ENCODE measurements around the gene FAF1. TPM values are rescaled to one million over a fixed set of nuclear protein-coding genes. Genes with fewer than 3 reads are reported as not detected.

Gene FAF1
- total and polyA plus RNA-seq, 8 donors = 47.4 to 58.3 (median 53.2) TPM

DNA sequence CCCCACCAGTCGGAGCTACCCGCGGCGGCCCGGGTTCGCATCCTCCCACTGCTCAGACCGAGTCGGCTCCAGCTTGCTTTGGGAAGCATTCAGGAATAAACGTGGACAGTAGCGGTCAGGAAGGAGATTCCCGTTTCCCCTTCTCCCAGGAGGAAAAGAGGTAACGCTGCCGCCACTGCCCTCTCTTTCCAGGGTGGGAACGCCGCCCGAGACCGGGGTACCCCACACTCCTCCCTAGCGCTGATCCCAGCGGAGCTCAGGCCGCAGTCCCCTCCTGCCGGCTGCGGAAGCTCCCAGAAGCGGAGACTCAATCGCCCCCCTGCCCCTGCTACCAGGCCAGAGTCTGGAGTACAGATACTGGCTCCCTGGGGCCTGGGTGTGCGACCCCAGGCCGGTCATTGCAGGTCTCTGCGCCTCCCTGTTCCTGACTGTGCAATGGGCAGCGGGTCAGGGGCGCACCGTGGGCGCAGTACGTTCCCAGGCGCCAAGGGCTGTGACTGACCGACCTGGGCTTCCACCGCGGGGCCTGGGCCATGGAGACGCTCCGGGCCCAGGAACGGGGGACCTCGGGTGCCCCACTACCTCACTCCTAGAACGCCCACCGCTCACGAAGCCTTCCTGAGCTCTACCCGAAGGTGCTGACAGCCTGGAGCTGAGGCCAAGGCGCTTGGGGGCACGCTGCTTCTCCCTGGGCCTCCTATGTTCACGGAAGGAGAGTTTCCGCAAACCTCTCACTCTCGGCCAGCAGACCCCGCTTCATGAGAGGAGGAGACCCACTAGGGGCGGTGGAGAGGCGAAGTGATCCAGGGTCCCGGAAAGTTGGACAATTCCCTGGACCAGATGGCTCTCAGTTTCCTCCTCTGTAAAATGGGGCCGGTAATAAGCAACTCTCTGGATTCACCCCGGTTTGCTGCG lies 544.6 kb downstream of the FAF1 start:
- intact Hi-C loops (cut with DNase I) = no loop called here
- no peak for ATAC-seq
- Histone ChIP-seq H3K9me3 (no peaks in the 10 kb centered on the region), H3K4me1 (peaks cover 4 to 32% of the 10 kb centered on the region in 2 donors), H3K36me3 (no peaks in the 10 kb centered on the region), H3K27ac (no peak overlapping the region), H3K4me3 (no peak overlapping the region), H3K27me3 (peaks cover 64 to 89% of the 10 kb centered on the region in 2 donors)
- no peak for DNase-seq
- TF ChIP-seq, protein P1, sequence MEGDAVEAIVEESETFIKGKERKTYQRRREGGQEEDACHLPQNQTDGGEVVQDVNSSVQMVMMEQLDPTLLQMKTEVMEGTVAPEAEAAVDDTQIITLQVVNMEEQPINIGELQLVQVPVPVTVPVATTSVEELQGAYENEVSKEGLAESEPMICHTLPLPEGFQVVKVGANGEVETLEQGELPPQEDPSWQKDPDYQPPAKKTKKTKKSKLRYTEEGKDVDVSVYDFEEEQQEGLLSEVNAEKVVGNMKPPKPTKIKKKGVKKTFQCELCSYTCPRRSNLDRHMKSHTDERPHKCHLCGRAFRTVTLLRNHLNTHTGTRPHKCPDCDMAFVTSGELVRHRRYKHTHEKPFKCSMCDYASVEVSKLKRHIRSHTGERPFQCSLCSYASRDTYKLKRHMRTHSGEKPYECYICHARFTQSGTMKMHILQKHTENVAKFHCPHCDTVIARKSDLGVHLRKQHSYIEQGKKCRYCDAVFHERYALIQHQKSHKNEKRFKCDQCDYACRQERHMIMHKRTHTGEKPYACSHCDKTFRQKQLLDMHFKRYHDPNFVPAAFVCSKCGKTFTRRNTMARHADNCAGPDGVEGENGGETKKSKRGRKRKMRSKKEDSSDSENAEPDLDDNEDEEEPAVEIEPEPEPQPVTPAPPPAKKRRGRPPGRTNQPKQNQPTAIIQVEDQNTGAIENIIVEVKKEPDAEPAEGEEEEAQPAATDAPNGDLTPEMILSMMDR (IDR thresholded peaks at IDR 0.05) = no peak

DNA sequence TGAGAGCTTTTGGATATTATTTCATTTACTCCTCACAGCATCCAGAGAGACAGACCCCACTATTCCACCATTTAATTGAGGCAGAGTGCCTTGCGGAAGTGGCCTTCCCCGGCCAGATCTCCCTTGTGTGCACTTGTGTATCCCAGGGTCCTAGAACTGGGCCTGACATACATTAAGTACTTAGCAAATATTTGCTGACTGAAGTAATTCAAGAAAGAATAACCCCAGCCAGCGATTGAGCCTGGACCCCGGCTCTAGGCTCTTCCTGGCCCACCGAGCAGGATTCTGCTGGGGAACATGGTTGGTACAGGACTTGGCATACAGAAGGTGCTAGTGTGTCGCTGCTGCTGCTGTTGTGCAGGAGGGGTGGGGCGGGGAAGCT lies 545.2 kb downstream of the FAF1 start:
- H3K27ac ChIP-seq = no peak overlapping the region
- peaks cover 63 to 89% of the 10 kb centered on the region in 2 donors for H3K27me3 ChIP-seq
- TF ChIP-seq, protein P1 (IDR thresholded peaks at IDR 0.05) = no peak
- H3K4me1 ChIP-seq = peaks cover 4 to 28% of the 10 kb centered on the region in 2 donors
- peak in 1 of 4 donors; percentile 65 for DNase-seq
- intact Hi-C loops (cut with DNase I) = no loop called here
- H3K9me3 ChIP-seq = no peaks in the 10 kb centered on the region
- no peaks in the 10 kb centered on the region for H3K36me3 ChIP-seq
- no peak for ATAC-seq
- H3K4me3 ChIP-seq = no peak overlapping the region

DNA sequence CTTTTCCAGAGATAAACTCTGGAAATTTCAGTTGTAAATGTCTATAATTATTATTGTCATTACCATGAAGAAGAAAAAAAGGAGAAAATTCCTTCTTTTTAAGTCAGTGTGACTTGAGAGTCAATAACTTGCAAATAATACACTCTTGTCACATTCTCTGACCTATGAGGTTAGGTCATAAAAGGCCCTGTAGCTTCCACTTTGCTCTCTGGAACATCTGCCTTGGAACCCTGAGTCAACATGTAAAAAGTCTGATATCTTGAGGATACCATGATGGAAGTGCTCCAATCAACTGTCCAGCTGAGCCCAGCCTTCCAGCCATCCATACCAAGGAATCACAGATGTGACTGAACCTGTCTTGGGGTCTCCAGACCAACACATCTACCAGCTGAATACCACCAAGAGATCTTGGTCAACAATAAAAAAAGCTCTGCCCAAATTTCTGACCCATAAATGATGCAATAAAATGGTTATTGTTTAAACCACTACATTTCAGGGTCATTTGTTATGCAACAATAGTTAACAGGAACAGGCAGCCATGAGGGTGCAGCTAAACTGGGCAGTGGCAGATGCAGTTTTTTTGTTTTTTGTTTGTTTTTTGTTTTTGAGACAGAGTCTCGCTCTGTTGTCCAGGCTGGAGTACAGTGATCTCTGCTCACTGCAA lies 547.1 kb downstream of the FAF1 start:
- intact Hi-C loops (cut with DNase I) = no loop called here
- TF ChIP-seq, protein P1 (IDR thresholded peaks at IDR 0.05) = no peak
- ATAC-seq (no peak), DNase-seq (no peak)
- Histone ChIP-seq H3K36me3 (no peaks in the 10 kb centered on the region), H3K9me3 (peaks cover 0 to 3% of the 10 kb centered on the region in 2 donors), H3K27me3 (peaks cover 50 to 83% of the 10 kb centered on the region in 2 donors), H3K4me3 (no peak overlapping the region), H3K4me1 (peaks cover 0 to 11% of the 10 kb centered on the region in 2 donors), H3K27ac (no peak overlapping the region)

DNA sequence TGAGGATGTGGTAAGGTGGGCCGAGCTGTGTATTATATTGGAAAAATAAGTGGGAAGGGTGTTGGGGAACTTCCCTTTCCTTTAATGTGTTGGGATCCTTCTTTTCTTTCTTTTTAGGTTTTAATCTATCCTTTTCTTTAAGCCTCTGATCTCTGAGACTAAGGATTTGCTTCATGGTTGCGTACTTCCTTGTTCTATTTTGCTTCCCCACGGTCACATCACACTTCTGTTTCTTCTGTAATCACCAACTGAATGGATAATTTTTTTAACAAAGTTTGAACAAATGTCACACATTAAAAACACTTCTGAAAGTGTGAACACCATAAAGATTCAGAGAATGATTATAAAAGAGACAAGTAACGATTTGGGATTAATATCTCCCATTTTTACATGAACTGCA lies 554.3 kb downstream of the FAF1 start:
- peaks cover 10 to 66% of the 10 kb centered on the region in 2 donors for H3K27me3 ChIP-seq
- DNase-seq = no peak
- TF ChIP-seq, protein P1 (IDR thresholded peaks at IDR 0.05) = no peak
- no peak overlapping the region for H3K27ac ChIP-seq
- peaks cover 0 to 3% of the 10 kb centered on the region in 2 donors for H3K9me3 ChIP-seq
- no peaks in the 10 kb centered on the region for H3K36me3 ChIP-seq
- ATAC-seq = no peak
- no peak overlapping the region for H3K4me3 ChIP-seq
- H3K4me1 ChIP-seq = no peaks in the 10 kb centered on the region
- intact Hi-C loops (cut with DNase I) = no loop called here

DNA sequence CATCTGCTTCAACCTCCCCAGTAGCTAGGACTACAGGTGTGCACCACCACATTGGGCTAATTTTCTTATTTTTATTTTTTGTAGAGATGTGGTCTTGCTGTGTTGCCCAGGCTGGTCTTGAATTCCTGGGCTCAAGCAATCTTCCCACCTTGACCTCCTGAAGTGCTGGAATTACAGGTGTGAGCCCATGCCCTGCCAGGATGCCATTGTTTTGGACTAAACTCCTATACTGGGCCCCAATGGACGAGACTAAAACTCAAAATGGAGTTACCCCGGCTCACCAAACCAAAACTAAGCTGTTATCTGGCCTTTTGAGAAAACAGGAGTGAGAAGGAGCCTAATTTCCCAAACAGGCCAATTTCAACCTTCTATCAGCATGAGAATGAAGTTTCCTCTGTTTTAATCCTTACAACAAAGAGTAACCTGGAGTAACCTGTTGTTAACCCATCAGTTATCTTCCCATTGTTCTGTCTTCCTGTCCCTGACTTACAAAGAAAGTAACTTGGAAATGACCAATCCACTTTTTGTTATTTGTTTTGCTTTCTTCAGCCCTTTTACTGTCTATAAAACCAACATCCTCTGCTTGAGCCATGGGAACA lies 566.4 kb downstream of the FAF1 start:
- Histone ChIP-seq H3K27me3 (no peaks in the 10 kb centered on the region), H3K9me3 (peaks cover 0 to 11% of the 10 kb centered on the region in 2 donors), H3K4me1 (no peaks in the 10 kb centered on the region), H3K36me3 (no peaks in the 10 kb centered on the region), H3K27ac (no peak overlapping the region), H3K4me3 (no peak overlapping the region)
- no peak for DNase-seq
- intact Hi-C loops (cut with DNase I) = no loop called here
- TF ChIP-seq, protein P1 (IDR thresholded peaks at IDR 0.05) = no peak
- no peak for ATAC-seq
